T follicular helper cell (primary cell): ENCODE measurements around the gene RAC3.

Experiments
- DNase-seq: peaks from one replicate; pipeline ENCODE4 v3.0.0-alpha.2; 2020; ENCODE audit warnings: low read depth

Gene RAC3

GRCh38 chr17:81999587-81999975 is 31.9 kb upstream of the RAC3 start:
- no peak for DNase-seq

- DNase-seq = no peak
Observed at GRCh38 chr17:81999976-82000802, 31.3 kb upstream of the RAC3 start.

- no peak for DNase-seq
Observed at GRCh38 chr17:82000803-82001570, 30.5 kb upstream of the RAC3 start.

GRCh38 chr17:82001571-82002056 is 29.9 kb upstream of the RAC3 start:
- no peak for DNase-seq

- no peak for DNase-seq
Observed at GRCh38 chr17:82003411-82004381, 27.8 kb upstream of the RAC3 start.

GRCh38 chr17:82004517-82005455 is 26.7 kb upstream of the RAC3 start:
- no peak for DNase-seq

GRCh38 chr17:82005701-82006348 is 25.7 kb upstream of the RAC3 start:
- DNase-seq = no peak

GRCh38 chr17:82006468-82007227 is 24.8 kb upstream of the RAC3 start:
- DNase-seq = no peak

GRCh38 chr17:82007228-82007494 is 24.3 kb upstream of the RAC3 start:
- no peak for DNase-seq

- DNase-seq = no peak
Observed at GRCh38 chr17:82007495-82008257, 23.8 kb upstream of the RAC3 start.

- no peak for DNase-seq
Observed at GRCh38 chr17:82008258-82008940, 23.1 kb upstream of the RAC3 start.

GRCh38 chr17:82008941-82009405 is 22.5 kb upstream of the RAC3 start:
- DNase-seq = no peak

- DNase-seq = no peak
Observed at GRCh38 chr17:82009413-82009812, 22.1 kb upstream of the RAC3 start.

GRCh38 chr17:82010575-82011525 is 20.6 kb upstream of the RAC3 start:
- DNase-seq = no peak

- DNase-seq = no peak
Observed at GRCh38 chr17:82011617-82012187, 19.8 kb upstream of the RAC3 start.

- DNase-seq = no peak
Observed at GRCh38 chr17:82012261-82012639, 19.2 kb upstream of the RAC3 start.
